Erythroblast (primary cell): ENCODE measurements around the gene FAM53C.

ENCODE experiments used
- GATA1 ChIP-seq: IDR thresholded peaks from 2 replicates; pipeline ENCODE4 v1.6.1; 2011; ENCODE audit warnings: low read depth, mild to moderate bottlenecking, control low read depth, low read length, moderate library complexity
- POLR2A ChIP-seq: IDR thresholded peaks from 2 replicates; pipeline ENCODE4 v1.6.1; 2011; ENCODE audit warnings: mild to moderate bottlenecking, low read length

- TF ChIP-seq POLR2A (peak; percentile 31), GATA1 (no peak)
Observed at GRCh38 chr5:138353560-138354080, 15.6 kb downstream of the FAM53C start.
